HG02981 (cell line): Measurements from ENCODE around the gene DUSP6.

Source experiments
- ATAC-seq: cut with Tn5 transposase; IDR thresholded peaks from one replicate; pipeline ENCODE4 v1.9.1; 2021; ENCODE audit warnings: mild to moderate bottlenecking, moderate library complexity; ENCODE audit not compliant: unreplicated experiment

The DUSP6 gene

GRCh38 chr12:89376202-89376529 lies 23.9 kb upstream of the DUSP6 start:
- no peak for ATAC-seq

- no peak for ATAC-seq
These were observed 21.7 kb upstream of the DUSP6 start for GRCh38 chr12:89373763-89374572.

- ATAC-seq: no peak
These were observed 20.5 kb upstream of the DUSP6 start for GRCh38 chr12:89372584-89373370.

GRCh38 chr12:89370850-89371249 lies 18.5 kb upstream of the DUSP6 start:
- ATAC-seq: no peak

- ATAC-seq: no peak
These were observed 18.1 kb upstream of the DUSP6 start for GRCh38 chr12:89370421-89370831.

GRCh38 chr12:89369166-89369565 lies 16.9 kb upstream of the DUSP6 start:
- ATAC-seq: no peak

GRCh38 chr12:89368391-89368790 lies 16.1 kb upstream of the DUSP6 start:
- no peak for ATAC-seq

GRCh38 chr12:89366676-89367364 lies 14.5 kb upstream of the DUSP6 start:
- no peak for ATAC-seq

- ATAC-seq: no peak
These were observed 12.3 kb upstream of the DUSP6 start for GRCh38 chr12:89364631-89365030.

- no peak for ATAC-seq
These were observed 11.8 kb upstream of the DUSP6 start for GRCh38 chr12:89364058-89364457.

GRCh38 chr12:89363582-89363981 lies 11.3 kb upstream of the DUSP6 start:
- no peak for ATAC-seq

- no peak for ATAC-seq
These were observed 10.8 kb upstream of the DUSP6 start for GRCh38 chr12:89363084-89363483.

GRCh38 chr12:89359615-89360014 lies 7.3 kb upstream of the DUSP6 start:
- no peak for ATAC-seq

GRCh38 chr12:89358805-89359204 lies 6.5 kb upstream of the DUSP6 start:
- no peak for ATAC-seq

GRCh38 chr12:89357297-89357730 lies 5.0 kb upstream of the DUSP6 start:
- ATAC-seq: no peak

GRCh38 chr12:89356069-89356665 lies 3.9 kb upstream of the DUSP6 start:
- no peak for ATAC-seq

GRCh38 chr12:89355243-89356068 lies 3.2 kb upstream of the DUSP6 start:
- no peak for ATAC-seq

- no peak for ATAC-seq
These were observed 2.3 kb upstream of the DUSP6 start for GRCh38 chr12:89354612-89355067.

GRCh38 chr12:89353823-89354611 lies 1.7 kb upstream of the DUSP6 start:
- ATAC-seq: no peak
